ENCODE data around the gene PAX4.
A peak's percentile ranks its signal among the peaks of the same experiment; 100 is the strongest.

PAX4 gene

DNA sequence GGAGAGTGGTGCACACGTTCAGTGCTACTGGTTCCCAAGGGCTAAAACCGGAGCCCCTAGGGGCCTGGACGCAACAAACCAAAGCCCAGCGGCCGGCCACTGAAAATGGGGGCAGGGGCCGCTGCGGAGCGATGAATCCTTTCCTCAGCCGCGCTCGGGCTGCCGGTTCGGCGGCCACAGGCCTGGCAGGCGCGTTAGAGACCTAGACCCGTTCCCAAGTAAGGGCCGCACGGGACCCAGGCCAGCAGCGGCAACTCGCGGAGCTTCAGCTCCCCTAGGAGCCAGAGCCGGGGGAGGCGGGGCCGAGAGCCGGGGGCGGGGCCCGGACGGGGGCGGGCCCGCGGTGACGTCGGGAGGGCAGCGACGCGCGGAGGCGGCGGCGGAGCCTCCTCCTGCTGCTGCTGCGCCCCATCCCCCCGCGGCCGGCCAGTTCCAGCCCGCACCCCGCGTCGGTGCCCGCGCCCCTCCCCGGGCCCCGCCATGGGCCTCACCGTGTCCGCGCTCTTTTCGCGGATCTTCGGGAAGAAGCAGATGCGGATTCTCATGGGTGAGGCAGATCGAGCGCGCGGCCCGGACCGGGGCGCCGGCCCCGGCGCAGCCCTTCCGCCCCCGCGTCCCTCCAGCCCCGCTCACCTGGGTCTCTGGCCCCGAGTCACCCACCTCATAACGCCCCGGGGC, 29.8 kb downstream of the PAX4 start, which contains the start of gene ARF5:
ARF5 (plus strand) TSS at position 393 of the 678 bp plus-strand sequence; CDS start at position 481, 88 bp downstream.
- H3K4me3 ChIP-seq (ENCODE audit: low read length): peak within 1 kb of the TSS; percentile 84
- peak; percentile 84 for DNase-seq (ENCODE audit: low read depth)
- TF ChIP-seq, protein P1, sequence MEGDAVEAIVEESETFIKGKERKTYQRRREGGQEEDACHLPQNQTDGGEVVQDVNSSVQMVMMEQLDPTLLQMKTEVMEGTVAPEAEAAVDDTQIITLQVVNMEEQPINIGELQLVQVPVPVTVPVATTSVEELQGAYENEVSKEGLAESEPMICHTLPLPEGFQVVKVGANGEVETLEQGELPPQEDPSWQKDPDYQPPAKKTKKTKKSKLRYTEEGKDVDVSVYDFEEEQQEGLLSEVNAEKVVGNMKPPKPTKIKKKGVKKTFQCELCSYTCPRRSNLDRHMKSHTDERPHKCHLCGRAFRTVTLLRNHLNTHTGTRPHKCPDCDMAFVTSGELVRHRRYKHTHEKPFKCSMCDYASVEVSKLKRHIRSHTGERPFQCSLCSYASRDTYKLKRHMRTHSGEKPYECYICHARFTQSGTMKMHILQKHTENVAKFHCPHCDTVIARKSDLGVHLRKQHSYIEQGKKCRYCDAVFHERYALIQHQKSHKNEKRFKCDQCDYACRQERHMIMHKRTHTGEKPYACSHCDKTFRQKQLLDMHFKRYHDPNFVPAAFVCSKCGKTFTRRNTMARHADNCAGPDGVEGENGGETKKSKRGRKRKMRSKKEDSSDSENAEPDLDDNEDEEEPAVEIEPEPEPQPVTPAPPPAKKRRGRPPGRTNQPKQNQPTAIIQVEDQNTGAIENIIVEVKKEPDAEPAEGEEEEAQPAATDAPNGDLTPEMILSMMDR (IDR thresholded peaks at IDR 0.05; ENCODE audit: insufficient read depth, low read depth, low read length, missing control alignments): no peak

DNA sequence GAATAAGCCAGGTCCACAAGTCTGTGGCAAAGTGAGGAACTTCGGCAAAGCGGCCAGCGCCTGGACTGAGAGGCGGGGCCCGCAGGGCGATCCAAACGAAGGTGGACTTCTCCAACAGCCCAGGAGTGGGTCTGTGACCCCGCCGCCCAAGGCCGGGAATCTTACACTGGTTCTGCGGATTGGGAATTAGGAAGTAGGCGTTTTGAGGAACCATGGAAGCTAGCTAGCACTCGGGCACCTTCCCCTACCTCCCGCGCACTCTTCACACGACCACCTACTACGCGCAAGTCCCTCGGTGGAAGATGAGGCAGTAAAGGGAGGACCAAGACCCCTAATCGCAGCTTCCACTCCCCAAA, 30.3 kb downstream of the PAX4 start:
- no peak for DNase-seq (ENCODE audit: low read depth)
- TF ChIP-seq, protein P1 (IDR thresholded peaks at IDR 0.05; ENCODE audit: insufficient read depth, low read depth, low read length, missing control alignments): no peak
- peak overlapping the region; percentile 84 for H3K4me3 ChIP-seq (ENCODE audit: low read length)

DNA sequence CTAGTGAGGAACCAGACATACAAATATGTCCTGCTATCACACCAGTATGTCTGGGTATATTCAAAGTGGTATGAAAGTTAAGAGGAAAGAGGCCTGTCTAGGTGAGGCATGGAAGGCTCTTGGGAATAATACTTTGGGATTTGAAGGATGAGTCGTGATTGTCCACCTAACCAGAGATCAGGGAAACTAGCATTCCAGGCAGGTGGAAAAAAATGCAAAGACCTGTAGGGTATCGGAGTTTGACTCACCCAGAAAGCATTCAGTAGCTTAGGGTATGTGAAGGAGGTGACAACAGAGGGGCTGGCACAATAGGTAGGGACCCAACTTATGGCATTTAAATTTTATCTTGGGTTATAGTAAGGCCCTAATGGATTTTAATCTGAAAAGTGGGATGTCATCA, 31.6 kb downstream of the PAX4 start:
- TF ChIP-seq, protein P1 (IDR thresholded peaks at IDR 0.05; ENCODE audit: insufficient read depth, low read depth, low read length, missing control alignments): no peak
- peak; percentile 29 for DNase-seq (ENCODE audit: low read depth)
- H3K4me3 ChIP-seq (ENCODE audit: low read length): no peak overlapping the region

DNA sequence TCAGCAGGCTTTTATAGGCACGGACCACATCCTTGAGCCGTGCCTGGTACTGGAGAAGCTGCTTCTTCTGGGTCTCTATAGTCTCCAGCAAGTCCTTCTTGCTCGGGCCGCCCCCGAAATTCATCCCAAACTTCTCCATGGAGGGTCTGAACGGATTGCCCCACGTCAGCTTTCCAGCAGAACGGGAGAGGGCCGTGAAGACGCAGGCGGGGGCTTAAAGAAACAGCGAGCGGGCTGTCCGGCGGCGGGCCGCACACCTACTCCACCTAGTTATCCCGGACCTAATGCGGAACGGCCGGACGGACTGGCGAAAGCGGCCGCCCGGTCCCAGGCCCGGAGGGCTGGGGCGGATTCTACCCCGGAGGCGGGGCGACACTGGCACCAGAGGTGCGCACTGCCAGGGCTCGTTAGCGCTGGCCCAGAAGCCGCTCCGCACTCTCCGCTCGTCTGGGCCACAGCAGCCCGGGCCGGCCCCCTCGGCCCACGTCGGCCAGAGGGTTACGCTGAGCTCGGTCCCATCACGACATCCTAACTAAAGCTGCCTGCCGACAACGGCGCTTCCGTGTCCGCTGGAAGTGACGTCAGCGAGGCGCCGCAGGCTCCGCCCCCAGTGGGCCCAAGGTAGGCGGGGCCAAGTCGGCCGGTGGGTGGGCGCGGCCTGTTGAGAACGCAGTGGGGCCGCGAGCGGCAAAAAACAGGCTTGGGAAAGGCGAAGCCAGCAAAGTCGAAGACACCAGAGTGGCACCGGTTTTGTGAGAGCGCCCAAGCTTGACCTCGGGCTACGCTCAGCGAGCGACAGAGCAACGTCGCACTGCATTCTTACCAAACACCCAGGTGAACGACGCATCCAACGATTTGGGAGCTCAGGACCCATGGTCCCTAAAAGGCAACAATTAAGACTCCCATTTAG, 32.6 kb downstream of the PAX4 start, which contains the start of gene GCC1:
GCC1 (minus strand) TSS at position 553 of the 910 bp plus-strand sequence; CDS start at position 139, 414 bp downstream.
- DNase-seq (ENCODE audit: low read depth): peak; percentile 90
- TF ChIP-seq, protein P1 (IDR thresholded peaks at IDR 0.05; ENCODE audit: insufficient read depth, low read depth, low read length, missing control alignments): no peak
- peak within 1 kb of the TSS; percentile 74 for H3K4me3 ChIP-seq (ENCODE audit: low read length)

DNA sequence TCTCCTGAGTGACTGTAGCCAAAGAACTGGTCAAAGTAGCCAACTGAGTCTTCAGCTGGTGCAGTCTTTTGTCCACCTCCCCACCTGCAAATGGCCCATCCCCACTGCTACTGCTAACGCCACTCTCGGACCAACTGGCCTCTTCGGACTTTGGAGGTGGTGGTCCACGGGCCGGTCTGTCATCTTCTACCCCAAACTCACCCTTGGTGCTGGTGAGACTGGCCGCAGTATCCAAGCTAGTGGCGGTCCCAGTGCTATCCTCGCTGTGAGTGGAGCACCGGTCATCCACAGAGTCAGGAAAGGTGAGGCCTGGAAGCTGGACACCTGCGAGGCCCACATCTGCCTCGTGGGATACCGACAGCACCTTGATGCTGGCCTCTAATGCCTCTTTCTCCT, 33.3 kb downstream of the PAX4 start:
- TF ChIP-seq, protein P1 (IDR thresholded peaks at IDR 0.05; ENCODE audit: insufficient read depth, low read depth, low read length, missing control alignments): no peak
- DNase-seq (ENCODE audit: low read depth): no peak
- H3K4me3 ChIP-seq (ENCODE audit: low read length): peak overlapping the region; percentile 74

DNA sequence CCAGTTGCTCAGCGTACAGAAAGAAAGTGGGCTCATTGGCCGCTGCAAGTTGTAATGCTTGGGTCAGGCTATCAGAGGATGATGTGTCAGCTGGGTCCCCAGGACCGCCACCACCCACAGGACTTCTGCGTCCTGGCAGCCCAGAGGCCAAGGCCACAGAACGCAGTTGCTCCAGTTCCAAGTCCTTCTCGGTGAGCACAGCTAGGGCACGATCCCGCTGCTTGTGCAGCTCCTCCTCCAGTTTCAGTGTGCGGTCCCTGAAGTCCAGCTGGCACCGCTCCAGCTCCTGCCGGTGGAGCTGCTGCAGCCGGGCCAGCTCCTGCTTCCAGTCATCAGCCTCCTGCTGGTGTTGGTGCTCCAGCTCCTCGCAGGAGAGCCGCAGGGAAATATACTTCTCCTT, 35.6 kb downstream of the PAX4 start:
- no peak for DNase-seq (ENCODE audit: low read depth)
- H3K4me3 ChIP-seq (ENCODE audit: low read length): no peak overlapping the region
- TF ChIP-seq, protein P1 (IDR thresholded peaks at IDR 0.05; ENCODE audit: insufficient read depth, low read depth, low read length, missing control alignments): no peak

All from epithelial cell of esophagus (primary cell).